HG03565 (cell line): Measurements from ENCODE around the gene NDUFV3.
"Not testable (repeated sequence)": the region's sequence is repeated elsewhere in the genome, so short reads cannot be mapped to it uniquely, and the experiment has no call there.

Experiments
- ATAC-seq: cut with Tn5 transposase; IDR thresholded peaks from one replicate; pipeline ENCODE4 v1.9.1; 2021; ENCODE audit warnings: mild to moderate bottlenecking, moderate library complexity; ENCODE audit not compliant: unreplicated experiment

The NDUFV3 gene

DNA sequence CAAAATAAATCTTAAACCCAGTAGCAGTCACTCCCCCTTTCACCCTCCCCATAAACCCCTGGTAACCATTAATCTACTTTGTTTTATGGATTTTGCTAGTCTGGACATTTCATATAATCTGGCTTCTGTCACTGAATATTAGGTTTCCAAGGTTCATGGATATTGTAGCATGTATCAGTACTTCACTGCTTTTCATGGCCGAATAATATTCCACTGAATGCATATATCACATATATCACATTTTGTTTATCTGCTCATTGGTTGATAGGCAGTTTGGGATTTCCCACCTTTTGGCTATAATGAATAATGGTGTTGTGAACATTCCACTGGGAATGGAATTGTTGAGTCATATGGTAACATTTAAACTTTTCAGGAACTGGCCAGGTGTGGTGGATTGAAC, 9.2 kb upstream of the NDUFV3 start:
- ATAC-seq, result no peak

DNA sequence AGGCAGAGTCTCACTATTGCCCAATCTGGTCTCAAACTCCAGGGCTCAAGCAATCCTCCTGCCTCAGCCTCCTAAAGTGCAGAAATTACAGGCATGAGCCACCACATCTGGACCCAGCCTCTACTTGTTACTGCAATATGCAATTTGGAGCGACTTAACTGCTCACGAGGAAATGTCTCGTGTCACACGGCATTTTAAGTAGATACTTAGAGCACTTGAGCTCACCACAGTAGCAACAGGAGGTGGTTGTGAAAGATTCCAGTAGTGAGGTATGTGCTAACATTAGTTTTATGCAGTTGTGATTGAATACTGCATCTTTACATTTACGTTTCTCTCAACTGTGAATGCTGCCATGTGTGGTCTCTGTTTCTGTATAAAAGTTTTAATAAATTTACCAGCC, 5.8 kb upstream of the NDUFV3 start:
- ATAC-seq, result no peak

GRCh38 chr21:42892582-42892930, 553 bp upstream of the NDUFV3 start:
- ATAC-seq, result no peak

DNA sequence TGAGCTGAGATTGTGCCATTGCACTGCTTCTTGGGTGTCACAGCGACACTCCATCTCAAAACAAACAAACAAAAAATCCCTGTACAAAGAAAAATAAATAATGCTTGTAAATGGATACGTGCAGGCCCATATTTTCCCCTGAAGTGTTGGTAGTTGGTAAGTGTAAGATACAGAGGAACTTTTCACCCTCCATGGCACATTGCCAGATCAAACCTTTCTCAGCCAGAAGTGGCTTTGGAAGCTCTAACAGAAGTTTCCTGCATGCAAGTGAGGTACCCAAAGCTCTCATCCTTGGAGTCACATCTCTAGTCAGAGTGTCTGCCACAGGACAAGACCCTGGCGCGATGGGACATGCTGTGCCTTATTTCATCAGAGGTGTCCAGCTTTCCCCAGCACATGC, 7.3 kb downstream of the NDUFV3 start:
- ATAC-seq, result no peak

DNA sequence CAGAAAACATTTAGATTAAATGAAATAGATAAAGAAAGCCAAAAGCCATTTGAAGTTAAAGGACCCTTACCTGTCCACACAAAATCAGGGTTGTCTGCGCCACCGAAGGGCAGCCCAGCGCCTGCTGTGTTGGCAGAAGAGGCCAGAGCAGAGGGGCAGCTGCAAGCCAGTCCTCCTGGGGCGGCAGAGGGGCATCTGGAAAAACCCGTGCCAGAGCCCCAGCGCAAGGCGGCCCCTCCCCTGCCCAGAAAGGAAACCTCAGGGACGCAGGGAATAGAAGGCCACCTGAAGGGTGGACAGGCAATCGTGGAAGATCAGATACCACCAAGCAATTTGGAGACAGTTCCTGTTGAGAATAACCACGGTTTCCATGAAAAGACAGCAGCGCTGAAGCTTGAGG, 10.7 kb downstream of the NDUFV3 start:
- ATAC-seq, result no peak

GRCh38 chr21:42905195-42905594, 12.1 kb downstream of the NDUFV3 start:
- ATAC-seq, result no peak

DNA sequence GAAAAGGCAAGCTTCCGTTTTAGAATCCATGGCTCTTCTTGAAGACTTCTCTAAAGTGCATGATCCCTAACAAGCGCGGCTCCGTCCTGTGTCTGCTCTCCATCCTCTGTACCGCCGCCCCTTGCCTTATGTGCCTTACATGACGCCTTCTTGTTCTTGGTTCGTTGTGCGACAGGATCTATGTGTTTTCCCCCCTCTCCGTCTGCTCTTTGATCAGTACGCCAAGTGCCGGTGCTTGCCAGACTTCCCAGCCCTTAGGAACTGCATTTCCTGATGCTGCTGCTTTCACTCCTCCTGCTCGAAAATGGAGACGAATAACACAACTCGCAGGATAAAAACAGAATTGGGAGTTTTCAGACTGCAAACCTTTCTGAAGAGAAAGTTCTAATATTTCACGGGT, 13.1 kb downstream of the NDUFV3 start:
- no peak for ATAC-seq

- ATAC-seq, result not testable (repeated sequence)
These were observed 15.4 kb downstream of the NDUFV3 start for GRCh38 chr21:42908484-42908883.

- ATAC-seq, result not testable (repeated sequence)
These were observed 18.8 kb downstream of the NDUFV3 start for GRCh38 chr21:42911920-42912319.

GRCh38 chr21:42913476-42913875, 20.4 kb downstream of the NDUFV3 start:
- no peak for ATAC-seq

- ATAC-seq, result no peak
These were observed 25.2 kb downstream of the NDUFV3 start for GRCh38 chr21:42918291-42918690.

DNA sequence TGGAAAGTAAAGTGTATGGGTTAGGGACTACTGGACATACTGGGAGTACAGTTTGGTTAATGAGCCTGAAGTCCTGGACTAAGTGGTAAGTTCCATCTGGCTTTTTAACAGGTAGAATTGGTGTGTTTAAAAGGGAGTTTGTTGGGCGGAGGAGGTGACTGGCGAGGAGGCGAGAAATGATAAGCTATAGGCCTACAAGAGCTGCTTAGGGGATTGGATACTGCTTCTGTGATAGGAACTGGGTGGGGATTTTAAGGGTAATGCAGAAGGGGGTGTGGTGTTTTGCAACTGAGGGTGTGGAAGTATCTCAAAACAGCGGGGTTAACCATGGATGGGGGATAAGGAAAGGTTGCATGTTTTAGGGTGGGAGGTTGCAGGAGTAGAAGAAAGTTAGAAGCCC, 28.8 kb downstream of the NDUFV3 start:
- no peak for ATAC-seq

- ATAC-seq, result no peak
These were observed 29.8 kb downstream of the NDUFV3 start for GRCh38 chr21:42922918-42923317.

DNA sequence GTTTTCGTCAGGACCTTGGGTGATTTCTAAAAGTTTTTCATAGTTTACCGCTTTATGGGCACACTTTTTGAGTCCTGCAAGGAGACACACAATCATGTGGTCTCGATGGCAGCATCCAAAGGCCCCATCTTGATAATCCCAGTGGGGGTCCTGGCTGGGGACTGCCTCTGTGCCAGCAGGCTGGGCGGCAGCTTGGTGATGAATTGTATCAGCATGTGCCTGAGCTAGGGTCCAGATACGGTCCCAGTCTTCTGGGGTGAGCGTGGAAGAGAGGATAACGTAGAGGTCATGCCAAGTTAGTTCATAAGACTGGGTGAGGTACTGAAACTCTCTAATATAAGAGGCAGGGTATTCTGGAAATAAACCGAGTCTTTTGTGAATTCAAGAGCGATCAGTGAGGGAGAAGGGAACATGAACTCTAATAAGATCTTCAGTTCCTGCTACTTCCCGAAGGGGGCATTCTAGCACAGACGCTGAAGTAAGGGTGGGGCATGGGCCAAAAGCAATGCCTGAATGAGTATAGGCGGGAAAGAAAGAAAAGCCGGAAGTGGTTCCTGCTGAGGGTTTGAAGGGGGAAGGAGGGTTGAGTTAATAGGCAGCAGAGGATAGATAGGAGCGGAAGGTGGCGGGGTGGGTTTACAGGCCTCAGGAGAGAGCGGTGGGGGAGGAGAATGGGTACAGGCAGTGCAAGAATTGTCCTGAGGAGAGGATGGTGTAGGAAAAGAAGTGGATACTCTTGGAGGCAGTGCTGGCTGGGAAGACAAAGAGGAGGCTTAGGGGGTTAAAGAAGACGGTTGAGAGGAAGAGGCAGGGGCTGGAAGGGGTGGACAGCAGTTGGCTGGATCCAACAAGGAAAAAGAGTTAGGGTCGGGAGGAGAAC, 30.7 kb downstream of the NDUFV3 start:
- ATAC-seq, result no peak

DNA sequence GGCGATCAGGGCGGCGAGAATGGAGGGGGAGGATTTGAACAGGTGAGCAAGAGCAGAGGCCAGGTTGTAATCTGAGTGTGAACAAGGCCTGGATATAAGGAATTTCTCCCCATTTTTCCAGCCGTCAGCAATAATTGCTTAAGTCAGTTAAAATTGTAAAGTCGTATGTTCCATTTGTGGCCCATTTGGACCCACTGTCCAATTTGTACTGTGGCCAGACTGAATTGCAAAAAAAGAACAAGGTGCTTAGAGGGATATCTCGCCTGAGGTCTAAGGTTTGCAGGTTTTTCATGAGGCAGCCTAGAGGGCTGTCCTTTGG, 31.3 kb downstream of the NDUFV3 start:
- ATAC-seq, result no peak

DNA sequence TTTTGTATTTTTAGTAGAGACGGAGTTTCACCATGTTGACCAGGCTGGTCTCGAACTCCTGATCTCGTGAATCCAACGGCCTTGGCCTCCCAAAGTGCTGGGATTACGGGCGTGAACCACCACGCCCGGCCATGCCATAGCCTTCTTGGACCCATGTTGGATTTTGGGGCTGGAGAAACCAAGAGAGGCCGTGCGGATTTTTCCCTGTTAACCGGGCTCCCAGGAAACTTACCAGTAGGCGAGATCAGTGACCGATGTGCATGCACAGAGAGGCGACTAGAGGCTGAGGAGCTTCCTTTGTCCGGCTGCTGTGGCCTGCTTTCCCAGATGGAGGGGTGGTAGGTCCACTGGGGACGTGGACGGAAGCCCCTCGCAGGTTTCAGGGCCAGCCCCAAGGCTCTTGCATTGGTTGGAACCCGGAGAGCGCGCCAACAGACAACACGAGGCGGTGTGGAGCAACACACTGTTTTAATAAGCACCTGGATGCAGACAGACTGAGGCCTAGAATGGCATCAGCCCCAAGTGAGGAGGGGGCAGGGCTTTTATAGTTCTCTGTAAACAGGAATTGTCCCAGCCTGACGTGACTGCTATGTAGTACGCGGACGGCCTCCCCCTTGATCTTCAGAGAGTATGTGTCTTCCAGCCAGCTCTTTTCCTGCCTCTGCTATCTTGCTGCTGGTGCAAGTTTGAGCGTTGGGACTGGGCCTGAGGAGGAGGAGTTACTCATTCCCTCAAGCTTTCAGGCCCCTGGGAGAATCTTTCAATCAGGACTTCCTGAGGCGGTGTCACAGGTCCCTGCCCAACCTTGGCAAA, 32.2 kb downstream of the NDUFV3 start, which contains the start of gene ERVH48-1:
Gene ERVH48-1, minus strand, starts transcription at position 517 of the 813 bp plus-strand sequence. CDS start 6,624 bp downstream, outside the sequence.
- no peak for ATAC-seq

DNA sequence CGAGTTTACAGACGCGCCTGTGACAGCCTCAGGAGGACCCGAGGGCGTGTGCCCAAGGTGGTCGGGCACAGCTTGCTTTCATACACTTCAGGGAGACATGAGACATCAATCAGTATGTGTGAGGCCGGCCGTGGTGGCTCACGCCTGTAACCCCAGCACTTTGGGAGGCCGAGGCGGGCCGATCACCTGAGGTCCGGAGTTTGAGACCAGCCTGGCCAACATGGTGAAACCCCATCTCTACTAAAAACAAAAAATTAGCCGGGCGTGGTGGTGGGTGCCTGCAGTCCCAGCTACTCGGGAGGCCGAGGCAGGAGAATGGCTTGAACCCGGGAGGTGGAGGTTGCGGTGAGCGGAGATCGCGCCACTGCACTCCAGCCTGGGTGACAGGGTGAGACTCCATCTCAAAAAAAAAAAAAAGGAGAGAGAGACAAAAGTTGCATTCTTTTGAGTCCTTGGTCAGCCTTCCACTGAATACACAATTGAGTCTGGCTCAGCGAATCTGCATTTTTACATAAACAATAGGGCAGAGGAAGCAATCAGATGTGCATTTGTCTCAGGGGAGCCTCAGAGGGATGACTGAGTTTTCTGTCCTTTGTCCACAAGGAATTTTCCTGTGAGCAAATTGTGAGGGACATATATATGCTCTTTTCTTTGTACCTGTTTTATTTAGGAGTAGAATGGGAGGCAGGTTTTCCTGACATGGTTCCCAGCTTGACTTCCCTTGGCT, 34.5 kb downstream of the NDUFV3 start:
- ATAC-seq, result not testable (repeated sequence)

DNA sequence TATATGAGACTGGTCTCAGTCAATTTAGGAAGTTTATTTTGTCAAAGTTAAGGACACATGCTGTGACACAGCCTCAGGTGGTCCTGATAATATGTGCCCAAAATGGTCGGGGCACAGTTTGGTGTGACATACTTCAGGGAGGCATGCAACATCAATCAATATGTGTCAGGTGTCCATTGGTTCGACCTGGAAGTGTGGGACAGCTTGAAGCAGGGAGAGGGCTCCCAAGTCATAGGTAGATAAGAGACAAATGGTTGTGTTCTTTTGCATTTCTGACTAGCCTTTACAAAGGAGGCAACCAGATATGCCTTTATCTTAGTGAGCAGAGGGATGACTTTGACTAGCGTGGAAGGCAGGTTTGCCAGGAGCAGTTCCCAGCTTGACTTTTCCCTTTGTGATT, 36.9 kb downstream of the NDUFV3 start:
- ATAC-seq, result no peak

DNA sequence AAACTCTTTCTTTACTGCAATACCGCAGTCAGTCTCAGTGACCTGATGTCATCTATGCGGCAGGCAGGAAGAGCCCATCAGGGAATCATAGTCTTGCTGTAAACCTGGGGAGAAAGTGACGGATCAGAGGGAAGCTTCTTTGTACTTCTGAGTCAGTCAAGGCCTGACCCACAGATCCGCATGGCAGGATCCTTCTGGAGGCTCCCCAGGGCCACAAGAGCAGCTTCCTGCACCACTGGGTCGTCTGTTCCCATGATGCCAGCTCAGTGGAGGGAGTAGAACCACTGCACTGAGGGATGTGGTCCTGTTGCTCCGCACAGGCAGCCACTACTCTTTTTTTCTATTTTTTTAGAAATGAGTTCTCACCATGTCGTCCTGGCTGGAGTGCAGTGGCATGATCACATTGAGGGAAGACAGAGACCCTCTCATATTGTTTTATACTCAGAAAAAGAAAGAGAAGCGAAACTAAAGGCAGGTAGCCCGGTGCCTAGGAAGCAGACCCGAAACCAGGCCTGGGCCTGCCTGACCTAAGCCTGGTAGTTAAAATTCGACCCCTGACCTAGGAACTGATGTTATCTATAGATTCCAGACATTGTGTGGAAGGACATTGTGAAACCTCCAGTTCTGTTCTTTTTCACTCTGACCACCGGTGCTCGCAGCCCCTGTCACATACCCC, 38.6 kb downstream of the NDUFV3 start:
- no peak for ATAC-seq

DNA sequence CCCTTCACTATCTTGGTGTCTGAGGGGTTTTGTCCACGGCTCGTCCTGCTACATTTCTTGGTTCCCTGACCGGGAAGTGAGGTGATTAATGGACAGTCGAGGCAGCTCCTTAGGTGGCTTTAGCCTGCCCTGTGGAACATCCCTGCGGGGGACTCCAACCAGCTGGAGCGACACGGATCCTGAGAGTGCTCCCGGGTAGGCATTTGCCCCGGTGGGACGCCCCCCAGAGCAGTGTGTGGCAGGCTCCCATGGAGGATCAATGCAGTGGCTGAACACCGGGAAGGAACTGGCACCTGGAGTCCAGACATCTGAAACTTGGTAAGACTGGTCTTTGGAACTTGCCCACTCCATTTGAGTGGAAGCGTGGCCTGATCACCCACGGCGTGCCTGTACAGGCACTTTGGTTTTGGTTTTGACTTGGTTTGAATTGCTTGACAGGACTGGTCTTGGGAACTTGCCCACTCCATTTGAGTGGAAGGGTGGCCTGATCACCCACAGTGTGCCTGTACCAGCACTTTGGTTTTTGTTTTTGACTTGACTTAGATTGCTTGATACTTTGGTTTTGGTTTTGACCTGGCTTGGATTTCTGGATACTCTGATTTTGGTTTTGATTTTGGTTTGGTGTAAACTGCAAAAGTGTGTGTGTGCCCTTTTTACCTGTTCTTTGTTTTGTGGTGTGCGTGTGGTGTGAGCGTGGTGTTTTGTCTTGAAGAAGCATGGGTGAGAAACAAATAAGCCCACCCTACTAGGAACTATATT, 39.4 kb downstream of the NDUFV3 start:
- ATAC-seq, result not testable (repeated sequence)
